Measurements from ENCODE around the gene PSPN.

GRCh38 chr19:6424939-6425731, 49.4 kb upstream of the PSPN start:
- TF ChIP-seq EZH2 (IDR thresholded peaks at IDR 0.05; ENCODE audit: insufficient read depth, poor library complexity, severe bottlenecking) (no peak), EZH2phosphoT487 (IDR thresholded peaks at IDR 0.05; ENCODE audit: insufficient read depth, low read depth) (no peak)

Measured in GM23248 (cell line).